A673 (cell line): ENCODE data around the gene SETD3. TPM values are rescaled to one million over a fixed set of nuclear protein-coding genes. Genes with fewer than 3 reads are reported as not detected.

Source experiments
- BruUV-seq: library from RNA; stranded (reverse); fragments of 400-500 nt; replicated peaks from 2 replicates; lab custom pipeline; 2021; lab: Mats Ljungman, UMichigan
- CTCF ChIA-PET: fragments of 300-600 bp; sonication (Branson Sonifier 250); formaldehyde crosslinking; loops from one replicate; lab custom pipeline; 2022; ENCODE audit warnings: antibody characterized with exemption; lab: Charles Lee
- POLR2A ChIA-PET: fragments of 300-600 bp; sonication (Branson Sonifier 250); formaldehyde crosslinking; loops from one replicate; lab custom pipeline; 2022; ENCODE audit warnings: antibody characterized with exemption; ENCODE audit not compliant: low non-redundant PET; lab: Charles Lee
- DNase-seq: peaks from one replicate; pipeline ENCODE4 v3.0.0-alpha.2; 2015; ENCODE audit warnings: low spot score
- H3K27ac ChIP-seq: fragments of 200-600 bp; sonication (generic); 2 replicates; pipeline ENCODE4 v1.5.1; 2016; ENCODE audit warnings: mixed run types, low read depth, mild to moderate bottlenecking, mixed read lengths, antibody characterized with exemption, low read length; ENCODE audit not compliant: poor library complexity, severe bottlenecking
- H3K27me3 ChIP-seq: fragments of 200-600 bp; sonication (generic); replicated peaks from 2 replicates; pipeline ENCODE4 v1.6.1; 2017; ENCODE audit warnings: mixed run types, low read depth, mild to moderate bottlenecking, mixed read lengths, antibody characterized with exemption, low read length; ENCODE audit not compliant: insufficient read depth, poor library complexity
- H3K36me3 ChIP-seq: fragments of 200-600 bp; sonication (generic); 2 replicates; pipeline ENCODE4 v1.6.1; 2016; ENCODE audit warnings: mixed run types, mild to moderate bottlenecking, mixed read lengths, antibody characterized with exemption, low read length; ENCODE audit not compliant: insufficient read depth, poor library complexity, severe bottlenecking
- H3K4me1 ChIP-seq: fragments of 200-600 bp; sonication (generic); 2 replicates; pipeline ENCODE4 v1.6.1; 2017; ENCODE audit warnings: mixed run types, mild to moderate bottlenecking, mixed read lengths, antibody characterized with exemption, low read length; ENCODE audit not compliant: insufficient read depth, poor library complexity, severe bottlenecking
- H3K4me3 ChIP-seq: fragments of 200-600 bp; sonication (generic); 2 replicates; pipeline ENCODE4 v1.5.1; 2016; ENCODE audit warnings: low read depth, mixed run types, mild to moderate bottlenecking, mixed read lengths, low read length; ENCODE audit not compliant: poor library complexity, severe bottlenecking
- H3K9me3 ChIP-seq: fragments of 200-600 bp; sonication (generic); 2 replicates; pipeline ENCODE4 v1.6.1; 2016; ENCODE audit warnings: mixed run types, low read depth, mild to moderate bottlenecking, mixed read lengths, antibody characterized with exemption, low read length; ENCODE audit not compliant: poor library complexity, severe bottlenecking
- CTCF ChIP-seq: fragments of 300-800, 200-600 bp; sonication (generic); conservative IDR thresholded peaks from 2 replicates; pipeline ENCODE4 v1.5.1; 2017; ENCODE audit warnings: low read depth, mild to moderate bottlenecking, antibody characterized with exemption, low read length, moderate library complexity, mixed read lengths
- EZH2 ChIP-seq: fragments of 200-600 bp; sonication (generic); IDR thresholded peaks from 2 replicates; pipeline ENCODE4 v1.6.1; 2017; ENCODE audit warnings: borderline replicate concordance, low read depth, mild to moderate bottlenecking, mixed read lengths, antibody characterized with exemption, low read length; ENCODE audit not compliant: poor library complexity, severe bottlenecking
- intact Hi-C: fragments of 100-400 bp; cut with micrococcal nuclease; formaldehyde crosslinking; loops from one replicate; pipeline ENCODE4 v1.10.0; 2022; ENCODE audit not compliant: unreplicated experiment
- total RNA-seq: library from RNA; stranded (reverse); gene quantifications from 2 replicates; pipeline ENCODE4 v1.2.3, GENCODE V29; 2021

The SETD3 gene
- total RNA-seq, 1 experiment from 2014 or later = 46.4 TPM

GRCh38 chr14:99407416-99407815, 73.2 kb downstream of the SETD3 start:
- no peaks in the 10 kb centered on the region for H3K4me1 ChIP-seq
- peaks cover 6% of the 10 kb centered on the region for H3K36me3 ChIP-seq
- H3K9me3 ChIP-seq = no peaks in the 10 kb centered on the region
- no peak for DNase-seq
- H3K27ac ChIP-seq = no peak overlapping the region
- ChIA-PET POLR2A (no interaction called here), CTCF (no interaction called here)
- no peak overlapping the region for H3K4me3 ChIP-seq
- intact Hi-C loops = no loop called here
- TF ChIP-seq EZH2 = no peak
- no peak for TF ChIP-seq CTCF
- no peaks in the 10 kb centered on the region for H3K27me3 ChIP-seq
- no TSS peak for BruUV-seq

GRCh38 chr14:99402950-99403349, 77.7 kb downstream of the SETD3 start:
- BruUV-seq = no TSS peak
- ChIA-PET POLR2A (no interaction called here), CTCF (interaction anchor here (1.6 kb wide), 1 partner anchor 10 kb away, joined by 10 read pairs; no protein-coding TSS in a partner anchor)
- Histone ChIP-seq H3K27ac (no peak overlapping the region), H3K4me1 (no peaks in the 10 kb centered on the region), H3K27me3 (no peaks in the 10 kb centered on the region), H3K9me3 (no peaks in the 10 kb centered on the region), H3K36me3 (peaks cover 16% of the 10 kb centered on the region), H3K4me3 (no peak overlapping the region)
- intact Hi-C loops = no loop called here
- no peak for TF ChIP-seq CTCF
- no peak for TF ChIP-seq EZH2
- no peak for DNase-seq

- CTCF ChIA-PET = interaction anchor here (1.6 kb wide), 1 partner anchor 9 kb away, joined by 10 read pairs; no protein-coding TSS in a partner anchor
- TF ChIP-seq CTCF (no peak), EZH2 (no peak)
- H3K4me1 ChIP-seq = no peaks in the 10 kb centered on the region
- H3K9me3 ChIP-seq = no peaks in the 10 kb centered on the region
- intact Hi-C loops = no loop called here
- no peaks in the 10 kb centered on the region for H3K27me3 ChIP-seq
- H3K4me3 ChIP-seq = no peak overlapping the region
- H3K36me3 ChIP-seq = peaks cover 16% of the 10 kb centered on the region
- POLR2A ChIA-PET = no interaction called here
- no TSS peak for BruUV-seq
- no peak for DNase-seq
- no peak overlapping the region for H3K27ac ChIP-seq
Measured at GRCh38 chr14:99402285-99402648, 78.4 kb downstream of the SETD3 start.
